Measurements from ENCODE around the gene RNF135. TPM values are rescaled to one million over a fixed set of nuclear protein-coding genes. Genes with fewer than 3 reads are reported as not detected.

The RNF135 gene
- total and polyA plus RNA-seq, 10 of the 15 experiments (the other 5 are each of a cell fraction or from before 2014, with no cell fraction given) = 12.7 to 28.0 (median 18.7) TPM

DNA sequence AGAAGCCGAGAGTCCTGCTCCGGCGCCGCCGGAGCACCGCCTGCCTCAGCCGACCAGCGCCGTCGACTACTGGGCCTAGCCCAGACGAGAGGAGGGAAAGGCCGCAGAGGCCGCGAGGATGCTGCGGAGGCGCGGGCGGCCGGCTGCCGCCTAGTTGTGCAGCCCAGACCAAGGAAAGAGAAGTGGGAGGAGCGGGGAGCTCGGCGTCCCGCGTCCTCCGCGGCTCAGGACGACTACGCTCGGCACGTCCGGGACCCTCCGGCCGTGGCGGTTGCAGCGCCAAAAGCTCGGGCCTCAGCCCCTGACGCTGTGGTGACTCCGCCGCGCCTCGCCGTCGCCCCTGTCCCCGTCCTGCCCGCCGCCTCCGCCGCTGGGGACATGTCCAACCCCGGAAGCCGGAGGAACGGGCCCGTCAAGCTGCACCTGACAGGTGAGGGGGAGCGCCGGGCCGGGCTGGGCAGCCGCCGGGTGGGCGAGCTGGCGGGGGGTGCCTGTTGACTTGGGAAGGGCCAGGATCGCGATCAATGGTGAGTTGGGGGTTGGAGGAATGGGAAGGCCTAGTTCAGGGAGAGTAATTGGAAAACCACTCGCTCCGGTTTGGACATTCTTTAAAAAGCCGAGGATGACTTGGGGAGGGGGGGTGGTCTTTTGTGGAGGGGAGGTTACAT, 37.7 kb downstream of the RNF135 start (continued):
- no peak for TF ChIP-seq EP300 (IDR thresholded peaks at IDR 0.05; ENCODE audit: borderline replicate concordance in 1 of 2, control insufficient read depth in 1 of 2, low read depth in 2 of 2, low read length in 2 of 2)
- peak; percentile 52 for TF ChIP-seq RUNX3 (IDR thresholded peaks at IDR 0.05; ENCODE audit: low read length)
- no peak for TF ChIP-seq RAD51 (IDR thresholded peaks at IDR 0.05)
- TF ChIP-seq POLR2A (IDR thresholded peaks at IDR 0.05; ENCODE audit: low read depth, low read length) = peak; percentile 80
- TF ChIP-seq HDAC6 (IDR thresholded peaks at IDR 0.05; ENCODE audit: unreplicated experiment) = no peak
- no peak for TF ChIP-seq KDM1A (IDR thresholded peaks at IDR 0.05; ENCODE audit: borderline replicate concordance)
- TF ChIP-seq, protein P1, sequence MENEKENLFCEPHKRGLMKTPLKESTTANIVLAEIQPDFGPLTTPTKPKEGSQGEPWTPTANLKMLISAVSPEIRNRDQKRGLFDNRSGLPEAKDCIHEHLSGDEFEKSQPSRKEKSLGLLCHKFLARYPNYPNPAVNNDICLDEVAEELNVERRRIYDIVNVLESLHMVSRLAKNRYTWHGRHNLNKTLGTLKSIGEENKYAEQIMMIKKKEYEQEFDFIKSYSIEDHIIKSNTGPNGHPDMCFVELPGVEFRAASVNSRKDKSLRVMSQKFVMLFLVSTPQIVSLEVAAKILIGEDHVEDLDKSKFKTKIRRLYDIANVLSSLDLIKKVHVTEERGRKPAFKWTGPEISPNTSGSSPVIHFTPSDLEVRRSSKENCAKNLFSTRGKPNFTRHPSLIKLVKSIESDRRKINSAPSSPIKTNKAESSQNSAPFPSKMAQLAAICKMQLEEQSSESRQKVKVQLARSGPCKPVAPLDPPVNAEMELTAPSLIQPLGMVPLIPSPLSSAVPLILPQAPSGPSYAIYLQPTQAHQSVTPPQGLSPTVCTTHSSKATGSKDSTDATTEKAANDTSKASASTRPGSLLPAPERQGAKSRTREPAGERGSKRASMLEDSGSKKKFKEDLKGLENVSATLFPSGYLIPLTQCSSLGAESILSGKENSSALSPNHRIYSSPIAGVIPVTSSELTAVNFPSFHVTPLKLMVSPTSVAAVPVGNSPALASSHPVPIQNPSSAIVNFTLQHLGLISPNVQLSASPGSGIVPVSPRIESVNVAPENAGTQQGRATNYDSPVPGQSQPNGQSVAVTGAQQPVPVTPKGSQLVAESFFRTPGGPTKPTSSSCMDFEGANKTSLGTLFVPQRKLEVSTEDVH (IDR thresholded peaks at IDR 0.05; ENCODE audit: low read depth, partially characterized antibody) = no peak
- no peak for TF ChIP-seq RFX5 (IDR thresholded peaks at IDR 0.05; ENCODE audit: low read depth, low read length)
- no peak for TF ChIP-seq TBL1XR1 (IDR thresholded peaks at IDR 0.05; ENCODE audit: low read depth, low read length)
- TF ChIP-seq, protein P2, sequence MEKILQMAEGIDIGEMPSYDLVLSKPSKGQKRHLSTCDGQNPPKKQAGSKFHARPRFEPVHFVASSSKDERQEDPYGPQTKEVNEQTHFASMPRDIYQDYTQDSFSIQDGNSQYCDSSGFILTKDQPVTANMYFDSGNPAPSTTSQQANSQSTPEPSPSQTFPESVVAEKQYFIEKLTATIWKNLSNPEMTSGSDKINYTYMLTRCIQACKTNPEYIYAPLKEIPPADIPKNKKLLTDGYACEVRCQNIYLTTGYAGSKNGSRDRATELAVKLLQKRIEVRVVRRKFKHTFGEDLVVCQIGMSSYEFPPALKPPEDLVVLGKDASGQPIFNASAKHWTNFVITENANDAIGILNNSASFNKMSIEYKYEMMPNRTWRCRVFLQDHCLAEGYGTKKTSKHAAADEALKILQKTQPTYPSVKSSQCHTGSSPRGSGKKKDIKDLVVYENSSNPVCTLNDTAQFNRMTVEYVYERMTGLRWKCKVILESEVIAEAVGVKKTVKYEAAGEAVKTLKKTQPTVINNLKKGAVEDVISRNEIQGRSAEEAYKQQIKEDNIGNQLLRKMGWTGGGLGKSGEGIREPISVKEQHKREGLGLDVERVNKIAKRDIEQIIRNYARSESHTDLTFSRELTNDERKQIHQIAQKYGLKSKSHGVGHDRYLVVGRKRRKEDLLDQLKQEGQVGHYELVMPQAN (conservative IDR thresholded peaks at IDR 0.05) = no peak
- TF ChIP-seq, protein P3, sequence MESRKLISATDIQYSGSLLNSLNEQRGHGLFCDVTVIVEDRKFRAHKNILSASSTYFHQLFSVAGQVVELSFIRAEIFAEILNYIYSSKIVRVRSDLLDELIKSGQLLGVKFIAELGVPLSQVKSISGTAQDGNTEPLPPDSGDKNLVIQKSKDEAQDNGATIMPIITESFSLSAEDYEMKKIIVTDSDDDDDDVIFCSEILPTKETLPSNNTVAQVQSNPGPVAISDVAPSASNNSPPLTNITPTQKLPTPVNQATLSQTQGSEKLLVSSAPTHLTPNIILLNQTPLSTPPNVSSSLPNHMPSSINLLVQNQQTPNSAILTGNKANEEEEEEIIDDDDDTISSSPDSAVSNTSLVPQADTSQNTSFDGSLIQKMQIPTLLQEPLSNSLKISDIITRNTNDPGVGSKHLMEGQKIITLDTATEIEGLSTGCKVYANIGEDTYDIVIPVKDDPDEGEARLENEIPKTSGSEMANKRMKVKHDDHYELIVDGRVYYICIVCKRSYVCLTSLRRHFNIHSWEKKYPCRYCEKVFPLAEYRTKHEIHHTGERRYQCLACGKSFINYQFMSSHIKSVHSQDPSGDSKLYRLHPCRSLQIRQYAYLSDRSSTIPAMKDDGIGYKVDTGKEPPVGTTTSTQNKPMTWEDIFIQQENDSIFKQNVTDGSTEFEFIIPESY (IDR thresholded peaks at IDR 0.05) = no peak
- no peak for TF ChIP-seq ESRRA (IDR thresholded peaks at IDR 0.05; ENCODE audit: low read length)
- TF ChIP-seq, protein P4, sequence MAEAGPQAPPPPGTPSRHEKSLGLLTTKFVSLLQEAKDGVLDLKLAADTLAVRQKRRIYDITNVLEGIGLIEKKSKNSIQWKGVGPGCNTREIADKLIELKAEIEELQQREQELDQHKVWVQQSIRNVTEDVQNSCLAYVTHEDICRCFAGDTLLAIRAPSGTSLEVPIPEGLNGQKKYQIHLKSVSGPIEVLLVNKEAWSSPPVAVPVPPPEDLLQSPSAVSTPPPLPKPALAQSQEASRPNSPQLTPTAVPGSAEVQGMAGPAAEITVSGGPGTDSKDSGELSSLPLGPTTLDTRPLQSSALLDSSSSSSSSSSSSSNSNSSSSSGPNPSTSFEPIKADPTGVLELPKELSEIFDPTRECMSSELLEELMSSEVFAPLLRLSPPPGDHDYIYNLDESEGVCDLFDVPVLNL (IDR thresholded peaks at IDR 0.05; ENCODE audit: low read depth, low read length) = no peak
- TF ChIP-seq, protein P5, sequence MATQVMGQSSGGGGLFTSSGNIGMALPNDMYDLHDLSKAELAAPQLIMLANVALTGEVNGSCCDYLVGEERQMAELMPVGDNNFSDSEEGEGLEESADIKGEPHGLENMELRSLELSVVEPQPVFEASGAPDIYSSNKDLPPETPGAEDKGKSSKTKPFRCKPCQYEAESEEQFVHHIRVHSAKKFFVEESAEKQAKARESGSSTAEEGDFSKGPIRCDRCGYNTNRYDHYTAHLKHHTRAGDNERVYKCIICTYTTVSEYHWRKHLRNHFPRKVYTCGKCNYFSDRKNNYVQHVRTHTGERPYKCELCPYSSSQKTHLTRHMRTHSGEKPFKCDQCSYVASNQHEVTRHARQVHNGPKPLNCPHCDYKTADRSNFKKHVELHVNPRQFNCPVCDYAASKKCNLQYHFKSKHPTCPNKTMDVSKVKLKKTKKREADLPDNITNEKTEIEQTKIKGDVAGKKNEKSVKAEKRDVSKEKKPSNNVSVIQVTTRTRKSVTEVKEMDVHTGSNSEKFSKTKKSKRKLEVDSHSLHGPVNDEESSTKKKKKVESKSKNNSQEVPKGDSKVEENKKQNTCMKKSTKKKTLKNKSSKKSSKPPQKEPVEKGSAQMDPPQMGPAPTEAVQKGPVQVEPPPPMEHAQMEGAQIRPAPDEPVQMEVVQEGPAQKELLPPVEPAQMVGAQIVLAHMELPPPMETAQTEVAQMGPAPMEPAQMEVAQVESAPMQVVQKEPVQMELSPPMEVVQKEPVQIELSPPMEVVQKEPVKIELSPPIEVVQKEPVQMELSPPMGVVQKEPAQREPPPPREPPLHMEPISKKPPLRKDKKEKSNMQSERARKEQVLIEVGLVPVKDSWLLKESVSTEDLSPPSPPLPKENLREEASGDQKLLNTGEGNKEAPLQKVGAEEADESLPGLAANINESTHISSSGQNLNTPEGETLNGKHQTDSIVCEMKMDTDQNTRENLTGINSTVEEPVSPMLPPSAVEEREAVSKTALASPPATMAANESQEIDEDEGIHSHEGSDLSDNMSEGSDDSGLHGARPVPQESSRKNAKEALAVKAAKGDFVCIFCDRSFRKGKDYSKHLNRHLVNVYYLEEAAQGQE (IDR thresholded peaks at IDR 0.05; ENCODE audit: low read depth, low read length) = no peak
- TF ChIP-seq, protein P6, sequence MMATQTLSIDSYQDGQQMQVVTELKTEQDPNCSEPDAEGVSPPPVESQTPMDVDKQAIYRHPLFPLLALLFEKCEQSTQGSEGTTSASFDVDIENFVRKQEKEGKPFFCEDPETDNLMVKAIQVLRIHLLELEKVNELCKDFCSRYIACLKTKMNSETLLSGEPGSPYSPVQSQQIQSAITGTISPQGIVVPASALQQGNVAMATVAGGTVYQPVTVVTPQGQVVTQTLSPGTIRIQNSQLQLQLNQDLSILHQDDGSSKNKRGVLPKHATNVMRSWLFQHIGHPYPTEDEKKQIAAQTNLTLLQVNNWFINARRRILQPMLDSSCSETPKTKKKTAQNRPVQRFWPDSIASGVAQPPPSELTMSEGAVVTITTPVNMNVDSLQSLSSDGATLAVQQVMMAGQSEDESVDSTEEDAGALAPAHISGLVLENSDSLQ (IDR thresholded peaks at IDR 0.05) = 0 out of 2 replicates have a peak, but pooled peaks have one; percentile 35
- no peak for TF ChIP-seq MEF2A (IDR thresholded peaks at IDR 0.05; ENCODE audit: insufficient read depth, low read depth, low read length)

Measured in GM12878 (cell line).